ENCODE results near the gene ZNF148.

The ZNF148 gene

DNA sequence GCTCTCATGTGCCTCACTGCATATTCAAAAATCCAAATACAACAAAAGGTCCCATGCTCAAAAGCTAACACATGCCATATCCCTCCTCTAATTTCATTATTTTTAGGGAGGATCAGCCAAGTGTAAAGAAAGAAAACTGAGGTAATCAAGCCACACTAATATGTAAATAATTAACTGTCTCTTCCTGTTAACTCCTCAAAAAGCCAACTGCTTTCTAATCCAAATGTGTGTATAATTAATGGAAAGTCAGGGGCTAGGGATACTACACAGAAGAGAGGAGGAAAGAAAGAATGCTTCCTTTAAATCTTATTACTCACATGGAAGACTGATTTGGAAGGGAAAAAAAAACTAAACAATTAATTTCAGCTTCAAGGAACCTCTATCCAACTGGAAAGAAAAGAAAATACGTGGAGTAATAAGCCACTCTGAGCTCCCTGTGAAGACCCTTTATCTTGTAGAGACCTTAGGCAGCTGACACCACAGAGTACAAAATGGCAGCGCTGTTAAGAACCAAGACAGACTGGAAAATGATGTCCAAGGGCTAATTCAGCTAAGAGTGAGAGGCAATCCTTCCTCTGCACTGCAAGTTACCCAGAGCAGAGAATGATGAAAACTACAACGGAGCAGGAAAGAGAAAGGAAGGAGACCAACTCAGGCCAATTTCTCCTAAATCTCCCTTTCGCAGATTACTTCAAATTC, 56.8 kb downstream of the ZNF148 start:
- TF ChIP-seq SUZ12 (IDR thresholded peaks at IDR 0.05; ENCODE audit: extremely low read depth, insufficient read depth, insufficient read length) (no peak), YY1 (IDR thresholded peaks at IDR 0.05; ENCODE audit: insufficient read depth, insufficient read length) (no peak), ZNF274 (IDR thresholded peaks at IDR 0.05; ENCODE audit: low read depth, low read length) (no peak)
- Histone ChIP-seq H3K4me3 (ENCODE audit: insufficient read length, low read depth) (no peak overlapping the region), H3K9me3 (ENCODE audit: insufficient read depth, low read length) (no peaks in the 10 kb centered on the region), H3K4me1 (ENCODE audit: insufficient read depth, insufficient read length) (no peaks in the 10 kb centered on the region), H3K36me3 (ENCODE audit: insufficient read depth, insufficient read length, low read length) (peaks cover 28% of the 10 kb centered on the region), H3K9ac (ENCODE audit: insufficient read length, low read depth) (no peak overlapping the region), H3K27me3 (ENCODE audit: insufficient read depth, insufficient read length) (no peaks in the 10 kb centered on the region)
- no peak for DNase-seq (ENCODE audit: low read depth, low spot score)

DNA sequence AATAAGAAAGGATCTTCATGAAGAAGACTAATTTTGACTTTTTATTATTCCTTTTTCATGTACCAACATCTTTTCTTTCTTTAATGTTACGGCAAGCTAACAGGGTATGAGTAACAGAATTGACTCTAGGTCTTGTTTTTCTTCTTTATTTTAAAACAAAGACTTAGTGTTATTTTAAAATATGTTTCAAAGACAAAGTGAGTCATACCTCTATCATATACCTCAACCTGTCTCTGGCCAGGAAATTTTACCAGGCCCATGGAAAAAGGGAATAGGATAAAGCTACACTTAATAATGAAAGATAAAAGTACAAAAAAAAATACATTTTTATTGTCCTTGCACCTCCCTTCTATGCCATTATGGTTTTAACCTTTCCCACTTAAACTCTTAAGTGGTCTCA, 57.4 kb downstream of the ZNF148 start:
- no peaks in the 10 kb centered on the region for H3K27me3 ChIP-seq (ENCODE audit: insufficient read depth, insufficient read length)
- H3K4me3 ChIP-seq (ENCODE audit: insufficient read length, low read depth), result no peak overlapping the region
- DNase-seq (ENCODE audit: low read depth, low spot score), result no peak
- H3K36me3 ChIP-seq (ENCODE audit: insufficient read depth, insufficient read length, low read length), result peaks cover 30% of the 10 kb centered on the region
- TF ChIP-seq SUZ12 (IDR thresholded peaks at IDR 0.05; ENCODE audit: extremely low read depth, insufficient read depth, insufficient read length), result no peak
- no peak for TF ChIP-seq ZNF274 (IDR thresholded peaks at IDR 0.05; ENCODE audit: low read depth, low read length)
- no peak for TF ChIP-seq YY1 (IDR thresholded peaks at IDR 0.05; ENCODE audit: insufficient read depth, insufficient read length)
- H3K4me1 ChIP-seq (ENCODE audit: insufficient read depth, insufficient read length), result no peaks in the 10 kb centered on the region
- no peak overlapping the region for H3K9ac ChIP-seq (ENCODE audit: insufficient read length, low read depth)
- H3K9me3 ChIP-seq (ENCODE audit: insufficient read depth, low read length), result no peaks in the 10 kb centered on the region

DNA sequence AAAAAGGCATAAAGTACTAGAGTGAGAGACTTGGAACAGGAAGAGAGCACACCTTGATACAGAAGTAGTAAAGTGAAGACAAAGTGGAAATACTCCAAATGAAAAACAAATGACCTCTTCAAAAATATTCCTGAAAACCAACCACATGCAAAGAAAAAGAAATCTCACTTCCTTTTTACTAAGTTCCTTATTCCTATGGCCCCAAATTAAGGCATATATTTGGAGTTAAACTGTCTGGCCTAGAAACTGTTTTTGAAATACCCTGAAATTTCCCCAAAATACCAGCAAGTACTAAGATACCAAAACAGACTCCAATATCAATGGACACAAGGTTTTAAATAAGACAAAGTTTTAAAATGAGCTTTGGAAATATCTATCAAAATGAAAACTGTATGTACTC, 58.2 kb downstream of the ZNF148 start:
- no peak overlapping the region for H3K9ac ChIP-seq (ENCODE audit: insufficient read length, low read depth)
- H3K27me3 ChIP-seq (ENCODE audit: insufficient read depth, insufficient read length), result no peaks in the 10 kb centered on the region
- H3K36me3 ChIP-seq (ENCODE audit: insufficient read depth, insufficient read length, low read length), result peaks cover 30% of the 10 kb centered on the region
- H3K4me3 ChIP-seq (ENCODE audit: insufficient read length, low read depth), result no peak overlapping the region
- H3K4me1 ChIP-seq (ENCODE audit: insufficient read depth, insufficient read length), result no peaks in the 10 kb centered on the region
- TF ChIP-seq ZNF274 (IDR thresholded peaks at IDR 0.05; ENCODE audit: low read depth, low read length) (no peak), SUZ12 (IDR thresholded peaks at IDR 0.05; ENCODE audit: extremely low read depth, insufficient read depth, insufficient read length) (no peak), YY1 (IDR thresholded peaks at IDR 0.05; ENCODE audit: insufficient read depth, insufficient read length) (no peak)
- DNase-seq (ENCODE audit: low read depth, low spot score), result no peak
- no peaks in the 10 kb centered on the region for H3K9me3 ChIP-seq (ENCODE audit: insufficient read depth, low read length)

DNA sequence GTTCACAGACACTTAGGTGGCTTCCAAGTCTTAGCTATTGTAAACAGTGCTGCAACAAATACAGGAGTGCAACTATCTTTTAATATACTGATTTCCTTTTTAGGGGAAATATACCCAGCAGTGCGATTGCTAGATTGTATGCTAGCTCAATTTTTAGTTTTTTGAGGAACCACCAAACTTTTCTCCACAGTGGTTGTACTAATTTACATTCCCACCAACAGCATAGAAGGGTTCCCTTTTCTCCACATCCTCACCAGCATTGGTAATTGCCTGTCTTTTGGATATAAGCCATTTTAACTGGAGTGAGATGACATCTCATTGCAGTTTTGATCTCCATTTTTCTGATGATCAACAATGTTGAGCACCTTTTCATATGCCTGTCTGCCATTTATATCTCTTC, 58.9 kb downstream of the ZNF148 start:
- no peaks in the 10 kb centered on the region for H3K27me3 ChIP-seq (ENCODE audit: insufficient read depth, insufficient read length)
- H3K9me3 ChIP-seq (ENCODE audit: insufficient read depth, low read length), result no peaks in the 10 kb centered on the region; the same call in 1 of the 2 replicates
- H3K4me1 ChIP-seq (ENCODE audit: insufficient read depth, insufficient read length), result no peaks in the 10 kb centered on the region
- no peak overlapping the region for H3K4me3 ChIP-seq (ENCODE audit: insufficient read length, low read depth)
- no peak for TF ChIP-seq YY1 (IDR thresholded peaks at IDR 0.05; ENCODE audit: insufficient read depth, insufficient read length)
- TF ChIP-seq ZNF274 (IDR thresholded peaks at IDR 0.05; ENCODE audit: low read depth, low read length), result no peak
- no peak for TF ChIP-seq SUZ12 (IDR thresholded peaks at IDR 0.05; ENCODE audit: extremely low read depth, insufficient read depth, insufficient read length)
- H3K36me3 ChIP-seq (ENCODE audit: insufficient read depth, insufficient read length, low read length), result peaks cover 29% of the 10 kb centered on the region
- no peak overlapping the region for H3K9ac ChIP-seq (ENCODE audit: insufficient read length, low read depth)
- DNase-seq (ENCODE audit: low read depth, low spot score), result no peak

DNA sequence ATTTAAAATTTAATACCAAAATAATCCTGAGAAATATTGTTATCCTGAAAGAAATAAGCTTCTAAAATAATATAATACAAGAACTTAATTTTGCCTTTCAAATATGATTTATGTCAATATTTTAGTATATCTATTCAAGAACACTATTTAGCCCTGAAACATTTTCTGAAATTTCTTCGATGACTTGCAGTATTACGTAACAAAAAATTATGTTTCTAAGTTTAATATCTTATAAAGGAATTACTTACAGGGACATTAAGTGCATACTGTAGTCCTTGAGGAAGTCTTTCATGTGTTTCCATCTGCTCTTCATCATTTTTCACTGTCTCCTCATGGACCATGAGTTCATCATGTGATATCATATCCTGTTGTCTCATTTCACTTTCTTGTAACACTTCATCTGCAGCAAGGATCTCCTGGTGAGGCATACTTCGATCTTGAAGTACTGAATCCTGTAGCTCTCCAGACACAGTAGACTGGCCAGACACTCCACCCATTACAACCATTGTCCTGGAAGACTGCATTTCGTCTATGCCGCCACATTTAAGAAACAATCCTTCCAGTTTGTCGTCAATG, 62.0 kb downstream of the ZNF148 start:
- DNase-seq (ENCODE audit: low read depth, low spot score), result no peak

DNA sequence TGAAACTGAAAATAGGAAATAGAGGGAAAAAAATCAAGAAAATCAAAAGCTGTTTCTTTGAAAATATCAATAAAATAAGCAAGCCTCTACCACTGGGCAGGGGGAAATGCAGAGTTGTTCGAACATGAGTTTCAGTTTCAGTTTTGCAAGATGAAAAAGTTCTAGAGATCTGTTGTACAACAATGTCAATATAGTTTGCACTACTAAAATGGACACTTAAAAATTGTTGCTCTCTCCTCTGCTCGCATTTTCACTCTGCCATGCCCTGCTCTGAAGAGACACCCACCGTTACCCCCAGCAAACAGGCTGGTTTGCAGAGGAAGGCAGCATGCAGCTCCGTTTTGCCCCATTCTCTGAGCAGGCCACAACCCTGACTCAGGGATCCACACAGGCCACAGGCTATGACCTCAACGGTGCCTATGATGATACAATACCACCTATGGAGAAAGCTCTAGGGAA, 64.5 kb downstream of the ZNF148 start:
- Histone ChIP-seq H3K36me3 (ENCODE audit: insufficient read depth, insufficient read length, low read length) (peaks cover 28% of the 10 kb centered on the region), H3K4me3 (ENCODE audit: insufficient read length, low read depth) (no peak overlapping the region), H3K9me3 (ENCODE audit: insufficient read depth, low read length) (no peaks in the 10 kb centered on the region; the same call in 1 of the 2 replicates), H3K27me3 (ENCODE audit: insufficient read depth, insufficient read length) (no peaks in the 10 kb centered on the region), H3K9ac (ENCODE audit: insufficient read length, low read depth) (no peak overlapping the region), H3K4me1 (ENCODE audit: insufficient read depth, insufficient read length) (no peaks in the 10 kb centered on the region)
- no peak for TF ChIP-seq YY1 (IDR thresholded peaks at IDR 0.05; ENCODE audit: insufficient read depth, insufficient read length)
- no peak for TF ChIP-seq ZNF274 (IDR thresholded peaks at IDR 0.05; ENCODE audit: low read depth, low read length)
- TF ChIP-seq SUZ12 (IDR thresholded peaks at IDR 0.05; ENCODE audit: extremely low read depth, insufficient read depth, insufficient read length), result no peak
- no peak for DNase-seq (ENCODE audit: low read depth, low spot score)

More for the DNA sequence above, 62.0 kb downstream of the ZNF148 start:
- H3K36me3 ChIP-seq (ENCODE audit: insufficient read depth, insufficient read length, low read length), result peaks cover 27% of the 10 kb centered on the region
- H3K9me3 ChIP-seq (ENCODE audit: insufficient read depth, low read length), result no peaks in the 10 kb centered on the region; the same call in 1 of the 2 replicates
- no peak overlapping the region for H3K9ac ChIP-seq (ENCODE audit: insufficient read length, low read depth)
- H3K4me1 ChIP-seq (ENCODE audit: insufficient read depth, insufficient read length), result no peaks in the 10 kb centered on the region
- no peak for TF ChIP-seq YY1 (IDR thresholded peaks at IDR 0.05; ENCODE audit: insufficient read depth, insufficient read length)
- TF ChIP-seq SUZ12 (IDR thresholded peaks at IDR 0.05; ENCODE audit: extremely low read depth, insufficient read depth, insufficient read length), result no peak
- no peak for TF ChIP-seq ZNF274 (IDR thresholded peaks at IDR 0.05; ENCODE audit: low read depth, low read length)
- no peaks in the 10 kb centered on the region for H3K27me3 ChIP-seq (ENCODE audit: insufficient read depth, insufficient read length)
- no peak overlapping the region for H3K4me3 ChIP-seq (ENCODE audit: insufficient read length, low read depth)

DNA sequence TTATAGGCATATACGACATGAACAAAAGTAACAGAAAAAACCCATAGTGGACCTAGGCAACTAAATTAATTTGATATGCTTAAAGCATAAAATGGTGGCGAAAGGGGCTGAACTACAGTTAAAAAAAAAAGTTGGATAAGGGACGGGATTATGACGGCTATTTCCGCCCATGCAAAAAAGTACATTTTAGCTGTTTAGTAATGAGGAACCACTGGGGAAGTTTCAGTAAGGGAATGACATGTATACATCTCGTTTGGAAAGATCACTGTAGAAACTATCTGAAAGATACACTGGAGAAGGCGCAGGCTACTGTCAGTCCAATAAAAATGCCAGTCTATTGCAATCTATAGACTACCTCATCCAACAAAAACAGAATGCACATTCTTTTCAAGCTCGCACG, 65.6 kb downstream of the ZNF148 start:
- Histone ChIP-seq H3K36me3 (ENCODE audit: insufficient read depth, insufficient read length, low read length) (peaks cover 28% of the 10 kb centered on the region), H3K4me1 (ENCODE audit: insufficient read depth, insufficient read length) (no peaks in the 10 kb centered on the region), H3K9ac (ENCODE audit: insufficient read length, low read depth) (no peak overlapping the region), H3K27me3 (ENCODE audit: insufficient read depth, insufficient read length) (no peaks in the 10 kb centered on the region), H3K4me3 (ENCODE audit: insufficient read length, low read depth) (no peak overlapping the region), H3K9me3 (ENCODE audit: insufficient read depth, low read length) (no peaks in the 10 kb centered on the region; the same call in 1 of the 2 replicates)
- TF ChIP-seq SUZ12 (IDR thresholded peaks at IDR 0.05; ENCODE audit: extremely low read depth, insufficient read depth, insufficient read length) (no peak), YY1 (IDR thresholded peaks at IDR 0.05; ENCODE audit: insufficient read depth, insufficient read length) (no peak), ZNF274 (IDR thresholded peaks at IDR 0.05; ENCODE audit: low read depth, low read length) (no peak)
- DNase-seq (ENCODE audit: low read depth, low spot score), result no peak
